ENCODE results near the gene RIC8B.

The RIC8B gene

GRCh38 chr12:106739815-106740530 lies 34.5 kb upstream of the RIC8B start:
- Histone ChIP-seq H3K36me3 (ENCODE audit: control insufficient read depth in 1 of 2, insufficient read depth in 2 of 2, low read depth in 1 of 2, low read length in 2 of 2) (no peaks in the 10 kb centered on the region), H3K18ac (ENCODE audit: low read depth in 1 of 2, low read length in 2 of 2) (no peak overlapping the region), H4K91ac (ENCODE audit: low read length) (no peak overlapping the region), H3K4me1 (ENCODE audit: control insufficient read depth, insufficient read depth, low read depth, low read length) (no peaks in the 10 kb centered on the region), H3K4me2 (ENCODE audit: low read length, poor library complexity, severe bottlenecking) (no peak overlapping the region), H4K8ac (ENCODE audit: low read length) (no peak overlapping the region), H3K27me3 (ENCODE audit: control insufficient read depth in 1 of 2, insufficient read depth in 1 of 2, low read length in 2 of 2) (peaks cover 4 to 11% of the 10 kb centered on the region in 2 experiments), H2BK12ac (ENCODE audit: low read length in 2 of 2) (no peak overlapping the region), H3K4me3 (ENCODE audit: insufficient read depth in 1 of 2, low read depth in 1 of 2, low read length in 2 of 2) (no peak overlapping the region), H2BK120ac (ENCODE audit: low read depth, low read length) (no peak overlapping the region), H2AK5ac (ENCODE audit: low read length, severe bottlenecking) (no peak overlapping the region), H3K27ac (ENCODE audit: low read length, poor library complexity, severe bottlenecking) (no peak overlapping the region), H3K79me1 (replicated peaks; ENCODE audit: low read length, poor library complexity, severe bottlenecking) (no peaks in the 10 kb centered on the region), H2AFZ (ENCODE audit: low read depth, low read length) (no peak overlapping the region), H3K23ac (ENCODE audit: low read length in 2 of 2) (no peak overlapping the region), H2BK15ac (ENCODE audit: low read depth, poor library complexity, severe bottlenecking) (no peak overlapping the region), H3K14ac (ENCODE audit: low read length in 2 of 2) (no peak overlapping the region), H3K4ac (ENCODE audit: low read depth in 1 of 2, low read length in 2 of 2) (no peak overlapping the region), H3K9me3 (ENCODE audit: control insufficient read depth, low read length) (no peaks in the 10 kb centered on the region), H3K9ac (ENCODE audit: low read length) (no peak overlapping the region), H2BK5ac (ENCODE audit: low read depth, low read length, poor library complexity, severe bottlenecking) (no peak overlapping the region)
- peak; percentile 66 for DNase-seq
- 42% methylated on average over 8 of the region's 10 CpGs for WGBS

GRCh38 chr12:106740818-106741217 lies 33.7 kb upstream of the RIC8B start:
- 57% methylated on average over 5 of the region's 5 CpGs for WGBS
- H3K9me3 ChIP-seq (ENCODE audit: control insufficient read depth, low read length): no peaks in the 10 kb centered on the region
- H3K4ac ChIP-seq (ENCODE audit: low read depth in 1 of 2, low read length in 2 of 2): no peak overlapping the region
- no peak overlapping the region for H3K27ac ChIP-seq (ENCODE audit: low read length, poor library complexity, severe bottlenecking)
- no peak overlapping the region for H3K9ac ChIP-seq (ENCODE audit: low read length)
- no peaks in the 10 kb centered on the region for H3K4me1 ChIP-seq (ENCODE audit: control insufficient read depth, insufficient read depth, low read depth, low read length)
- H3K79me1 ChIP-seq (replicated peaks; ENCODE audit: low read length, poor library complexity, severe bottlenecking): no peaks in the 10 kb centered on the region
- no peak overlapping the region for H3K23ac ChIP-seq (ENCODE audit: low read length in 2 of 2)
- no peak overlapping the region for H3K14ac ChIP-seq (ENCODE audit: low read length in 2 of 2)
- no peak overlapping the region for H3K18ac ChIP-seq (ENCODE audit: low read depth in 1 of 2, low read length in 2 of 2)
- no peak overlapping the region for H2BK15ac ChIP-seq (ENCODE audit: low read depth, poor library complexity, severe bottlenecking)
- H2BK5ac ChIP-seq (ENCODE audit: low read depth, low read length, poor library complexity, severe bottlenecking): no peak overlapping the region
- no peak overlapping the region for H4K91ac ChIP-seq (ENCODE audit: low read length)
- no peak overlapping the region for H2BK120ac ChIP-seq (ENCODE audit: low read depth, low read length)
- H3K4me3 ChIP-seq (ENCODE audit: insufficient read depth in 1 of 2, low read depth in 1 of 2, low read length in 2 of 2): no peak overlapping the region
- H4K8ac ChIP-seq (ENCODE audit: low read length): no peak overlapping the region
- H2AK5ac ChIP-seq (ENCODE audit: low read length, severe bottlenecking): no peak overlapping the region
- H3K4me2 ChIP-seq (ENCODE audit: low read length, poor library complexity, severe bottlenecking): no peak overlapping the region
- no peak overlapping the region for H2BK12ac ChIP-seq (ENCODE audit: low read length in 2 of 2)
- no peak for DNase-seq
- no peak overlapping the region for H2AFZ ChIP-seq (ENCODE audit: low read depth, low read length)
- no peaks in the 10 kb centered on the region for H3K36me3 ChIP-seq (ENCODE audit: control insufficient read depth in 1 of 2, insufficient read depth in 2 of 2, low read depth in 1 of 2, low read length in 2 of 2)
- H3K27me3 ChIP-seq (ENCODE audit: control insufficient read depth in 1 of 2, insufficient read depth in 1 of 2, low read length in 2 of 2): peaks cover 4 to 11% of the 10 kb centered on the region in 2 experiments

DNA sequence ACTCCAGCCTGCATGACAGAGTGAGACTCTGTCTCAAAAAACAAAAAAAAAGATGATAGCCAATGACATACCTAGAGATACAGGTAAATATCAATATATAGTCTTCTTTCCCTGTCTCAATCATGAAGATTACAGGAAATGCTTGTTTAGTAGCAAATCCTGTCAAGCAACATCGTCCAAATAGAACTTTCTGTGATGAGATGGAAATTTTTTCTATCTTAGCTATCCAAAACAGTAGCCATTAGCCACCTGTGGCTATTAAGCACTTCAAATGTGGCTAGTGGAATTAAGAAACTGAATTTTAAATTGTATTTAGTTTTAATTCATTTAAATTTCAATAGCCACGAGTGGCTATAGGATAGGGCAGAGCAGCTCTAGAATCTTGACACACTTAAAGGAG lies 33.2 kb upstream of the RIC8B start:
- no peak overlapping the region for H4K8ac ChIP-seq (ENCODE audit: low read length)
- no peak overlapping the region for H3K18ac ChIP-seq (ENCODE audit: low read depth in 1 of 2, low read length in 2 of 2)
- no peaks in the 10 kb centered on the region for H3K4me1 ChIP-seq (ENCODE audit: control insufficient read depth, insufficient read depth, low read depth, low read length)
- no peak overlapping the region for H2AFZ ChIP-seq (ENCODE audit: low read depth, low read length)
- no peak overlapping the region for H2BK120ac ChIP-seq (ENCODE audit: low read depth, low read length)
- H2BK12ac ChIP-seq (ENCODE audit: low read length in 2 of 2): no peak overlapping the region
- H3K4me2 ChIP-seq (ENCODE audit: low read length, poor library complexity, severe bottlenecking): no peak overlapping the region
- H2AK5ac ChIP-seq (ENCODE audit: low read length, severe bottlenecking): no peak overlapping the region
- no peak overlapping the region for H3K4me3 ChIP-seq (ENCODE audit: insufficient read depth in 1 of 2, low read depth in 1 of 2, low read length in 2 of 2)
- peaks cover 4 to 8% of the 10 kb centered on the region in 2 experiments for H3K27me3 ChIP-seq (ENCODE audit: control insufficient read depth in 1 of 2, insufficient read depth in 1 of 2, low read length in 2 of 2)
- no peaks in the 10 kb centered on the region for H3K36me3 ChIP-seq (ENCODE audit: control insufficient read depth in 1 of 2, insufficient read depth in 2 of 2, low read depth in 1 of 2, low read length in 2 of 2)
- no peak overlapping the region for H3K4ac ChIP-seq (ENCODE audit: low read depth in 1 of 2, low read length in 2 of 2)
- no peak overlapping the region for H3K14ac ChIP-seq (ENCODE audit: low read length in 2 of 2)
- no peak overlapping the region for H3K9ac ChIP-seq (ENCODE audit: low read length)
- WGBS: 100% methylated on average over 1 of the region's 2 CpGs
- no peaks in the 10 kb centered on the region for H3K79me1 ChIP-seq (replicated peaks; ENCODE audit: low read length, poor library complexity, severe bottlenecking)
- H4K91ac ChIP-seq (ENCODE audit: low read length): no peak overlapping the region
- no peaks in the 10 kb centered on the region for H3K9me3 ChIP-seq (ENCODE audit: control insufficient read depth, low read length)
- no peak overlapping the region for H2BK15ac ChIP-seq (ENCODE audit: low read depth, poor library complexity, severe bottlenecking)
- DNase-seq: no peak
- no peak overlapping the region for H3K27ac ChIP-seq (ENCODE audit: low read length, poor library complexity, severe bottlenecking)
- no peak overlapping the region for H3K23ac ChIP-seq (ENCODE audit: low read length in 2 of 2)
- H2BK5ac ChIP-seq (ENCODE audit: low read depth, low read length, poor library complexity, severe bottlenecking): no peak overlapping the region

DNA sequence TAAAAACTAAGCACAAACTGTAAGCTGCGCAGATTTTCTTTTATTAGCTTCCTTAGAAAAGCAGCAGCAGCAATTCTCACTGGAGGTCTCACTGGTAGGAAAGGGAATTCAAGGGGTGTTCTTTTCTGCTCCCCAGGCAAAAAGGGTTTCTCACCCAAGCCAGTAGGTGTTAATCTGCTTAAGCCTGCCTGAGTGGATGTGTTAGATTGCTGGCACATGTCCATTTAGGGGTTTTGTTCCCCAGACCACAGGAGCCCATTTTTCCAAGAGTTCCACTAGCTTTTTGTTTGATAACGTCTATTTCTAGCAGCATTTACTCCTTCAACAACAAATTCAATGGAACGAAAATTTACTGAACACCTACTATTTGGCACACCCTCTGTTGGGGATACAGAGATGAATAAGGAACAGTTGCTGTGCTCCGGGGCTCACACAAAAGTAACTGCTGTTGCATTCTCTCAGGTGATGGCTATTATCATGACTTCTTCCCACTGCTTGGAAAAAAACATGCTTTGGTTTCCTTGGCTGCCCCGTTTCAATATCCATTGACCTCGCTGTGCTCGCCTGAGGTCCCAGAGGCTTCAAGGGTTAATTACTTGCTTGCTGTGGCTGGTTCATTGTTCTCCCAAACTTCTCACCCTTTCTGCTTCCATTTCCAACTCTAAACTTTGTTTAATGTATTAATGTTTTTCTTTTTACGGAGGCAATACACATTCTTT lies 31.1 kb upstream of the RIC8B start:
- H3K27ac ChIP-seq (ENCODE audit: low read length, poor library complexity, severe bottlenecking): no peak overlapping the region
- no peak overlapping the region for H3K4me2 ChIP-seq (ENCODE audit: low read length, poor library complexity, severe bottlenecking)
- H3K4me1 ChIP-seq (ENCODE audit: control insufficient read depth, insufficient read depth, low read depth, low read length): no peaks in the 10 kb centered on the region
- H2BK5ac ChIP-seq (ENCODE audit: low read depth, low read length, poor library complexity, severe bottlenecking): no peak overlapping the region
- no peak overlapping the region for H4K91ac ChIP-seq (ENCODE audit: low read length)
- no peak overlapping the region for H2AK5ac ChIP-seq (ENCODE audit: low read length, severe bottlenecking)
- H2BK15ac ChIP-seq (ENCODE audit: low read depth, poor library complexity, severe bottlenecking): no peak overlapping the region
- H3K4me3 ChIP-seq (ENCODE audit: insufficient read depth in 1 of 2, low read depth in 1 of 2, low read length in 2 of 2): no peak overlapping the region
- peaks cover 4 to 8% of the 10 kb centered on the region in 2 experiments for H3K27me3 ChIP-seq (ENCODE audit: control insufficient read depth in 1 of 2, insufficient read depth in 1 of 2, low read length in 2 of 2)
- H3K23ac ChIP-seq (ENCODE audit: low read length in 2 of 2): no peak overlapping the region
- no peak overlapping the region for H2BK12ac ChIP-seq (ENCODE audit: low read length in 2 of 2)
- no peak overlapping the region for H3K9ac ChIP-seq (ENCODE audit: low read length)
- DNase-seq: no peak
- H3K18ac ChIP-seq (ENCODE audit: low read depth in 1 of 2, low read length in 2 of 2): no peak overlapping the region
- H3K4ac ChIP-seq (ENCODE audit: low read depth in 1 of 2, low read length in 2 of 2): no peak overlapping the region
- no peaks in the 10 kb centered on the region for H3K36me3 ChIP-seq (ENCODE audit: control insufficient read depth in 1 of 2, insufficient read depth in 2 of 2, low read depth in 1 of 2, low read length in 2 of 2)
- H4K8ac ChIP-seq (ENCODE audit: low read length): no peak overlapping the region
- H3K79me1 ChIP-seq (replicated peaks; ENCODE audit: low read length, poor library complexity, severe bottlenecking): no peaks in the 10 kb centered on the region
- H2AFZ ChIP-seq (ENCODE audit: low read depth, low read length): no peak overlapping the region
- H3K9me3 ChIP-seq (ENCODE audit: control insufficient read depth, low read length): no peaks in the 10 kb centered on the region
- H3K14ac ChIP-seq (ENCODE audit: low read length in 2 of 2): no peak overlapping the region
- WGBS: 75% methylated on average over 6 of the region's 8 CpGs
- no peak overlapping the region for H2BK120ac ChIP-seq (ENCODE audit: low read depth, low read length)

Data from mesenchymal stem cell (in vitro differentiated cells and primary cell).